GM18870 (cell line): ENCODE results near the gene CRYBA2.

Source experiments
- ATAC-seq: cut with Tn5 transposase; IDR thresholded peaks from one replicate; pipeline ENCODE4 v1.9.1; 2021; ENCODE audit warnings: moderate library complexity; ENCODE audit not compliant: unreplicated experiment

CRYBA2 gene

GRCh38 chr2:218958276-218958675 is 34.9 kb downstream of the CRYBA2 start:
- no peak for ATAC-seq

- no peak for ATAC-seq
Observed at GRCh38 chr2:218957671-218958070, 35.6 kb downstream of the CRYBA2 start.

GRCh38 chr2:218956039-218956438 is 37.2 kb downstream of the CRYBA2 start:
- ATAC-seq: no peak

- ATAC-seq: no peak
Observed at GRCh38 chr2:218954541-218955300, 38.5 kb downstream of the CRYBA2 start.

GRCh38 chr2:218953366-218953954 is 39.8 kb downstream of the CRYBA2 start:
- no peak for ATAC-seq

- no peak for ATAC-seq
Observed at GRCh38 chr2:218952160-218952559, 41.1 kb downstream of the CRYBA2 start.

GRCh38 chr2:218946621-218947020 is 46.6 kb downstream of the CRYBA2 start:
- ATAC-seq: no peak

- no peak for ATAC-seq
Observed at GRCh38 chr2:218944759-218945404, 48.3 kb downstream of the CRYBA2 start.
